ENCODE data around the gene ARID5B. TPM values are rescaled to one million over a fixed set of nuclear protein-coding genes. Genes with fewer than 3 reads are reported as not detected.

ARID5B gene
- total and polyA plus RNA-seq, 2 of the 4 experiments (the other 2 are of a cell fraction) = 41.0 to 125 TPM

GRCh38 chr10:61974601-61975390, 73.3 kb downstream of the ARID5B start (continued):
- no peak for TF ChIP-seq POLR2A (IDR thresholded peaks at IDR 0.05; ENCODE audit: low read depth, low read length)
- TF ChIP-seq CEBPB (IDR thresholded peaks at IDR 0.05; ENCODE audit: low read depth, low read length) = no peak

- no peak overlapping the region; the same call in 1 of the 2 replicates for H2BK120ac ChIP-seq (ENCODE audit: low read depth, low read length)
- H2AK9ac ChIP-seq (replicated peaks; ENCODE audit: low read depth, low read length, poor library complexity) = no peak overlapping the region
- no peak overlapping the region for H2BK15ac ChIP-seq (ENCODE audit: low read depth, low read length)
- H4K8ac ChIP-seq (ENCODE audit: low read depth in 2 of 2, low read length in 2 of 2) = no peak overlapping the region
- H3K4ac ChIP-seq (ENCODE audit: low read depth, low read length) = no peak overlapping the region
- H2BK5ac ChIP-seq (ENCODE audit: low read depth, low read length, poor library complexity, severe bottlenecking) = peak overlapping the region; percentile 82
- H4K20me1 ChIP-seq (ENCODE audit: insufficient read depth, low read length) = peaks cover 30% of the 10 kb centered on the region; the same call in 1 of the 2 replicates
- no peak for TF ChIP-seq RCOR1 (IDR thresholded peaks at IDR 0.05; ENCODE audit: insufficient replicate concordance, low read length)
- TF ChIP-seq CEBPB (IDR thresholded peaks at IDR 0.05; ENCODE audit: low read depth, low read length) = peak; percentile 30; the same call in 1 of the 2 replicates
- no peak for TF ChIP-seq MAFK (IDR thresholded peaks at IDR 0.05; ENCODE audit: low read depth, low read length)
- TF ChIP-seq FOS (IDR thresholded peaks at IDR 0.05; ENCODE audit: low read depth, low read length) = 0 out of 2 replicates have a peak, but pooled peaks have one; percentile 16
- peak; percentile 52; the same call in 1 of the 2 replicates for TF ChIP-seq NFE2L2 (IDR thresholded peaks at IDR 0.05; ENCODE audit: low read depth, low read length)
- no peak for TF ChIP-seq CTCF (conservative IDR thresholded peaks at IDR 0.05; ENCODE audit: low read depth, low read length)
- H3K23ac ChIP-seq (ENCODE audit: low read depth, low read length) = no peak overlapping the region
- no peak overlapping the region for H3K4me3 ChIP-seq (ENCODE audit: insufficient read depth, low read depth, low read length)
- H3K9me1 ChIP-seq (ENCODE audit: insufficient read depth, low read length) = no peaks in the 10 kb centered on the region; the same call in none of the 2 replicates
- peaks cover 10% of the 10 kb centered on the region for H3K36me3 ChIP-seq (ENCODE audit: control insufficient read depth, insufficient read depth, low read length)
- H3K56ac ChIP-seq (ENCODE audit: extremely low read depth, insufficient read depth, low read length) = no peak overlapping the region
- H3K4me1 ChIP-seq (ENCODE audit: control insufficient read depth, insufficient read depth, low read length) = peaks cover 10% of the 10 kb centered on the region
- dilution Hi-C loops (cut with HindIII; ENCODE audit: low sequenced_read_pairs, unreplicated experiment) (no loop called here), in situ Hi-C loops (cut with MboI; ENCODE audit: low sequenced_read_pairs) (no loop called here), intact Hi-C loops (cut with micrococcal nuclease) (no loop called here)
- ChIA-PET CTCF (interaction anchor here (0.6 to 0.8 kb wide), 2 partner anchors 11 to 447 kb away, joined by 3 to 4 read pairs; no protein-coding TSS in a partner anchor), POLR2A (ENCODE audit: unreplicated experiment) (interaction anchor here (0.5 kb wide), 1 partner anchor 63 kb away, joined by 5 read pairs; no protein-coding TSS in a partner anchor)
- H3K79me1 ChIP-seq (ENCODE audit: low read depth in 1 of 2, low read length in 2 of 2) = peaks cover 36 to 63% of the 10 kb centered on the region in 2 experiments
- H4K5ac ChIP-seq (ENCODE audit: low read depth, low read length) = no peak overlapping the region
- no TSS peak for BruUV-seq (replicated peaks)
- H3K27ac ChIP-seq (ENCODE audit: insufficient read depth, low read length) = no peak overlapping the region
- H3K14ac ChIP-seq (replicated peaks; ENCODE audit: low read depth, low read length) = 0 out of 2 replicates have a peak overlapping the region, but pooled peaks have one; percentile 40
- no peak overlapping the region for H4K91ac ChIP-seq (ENCODE audit: insufficient read depth, low read depth, low read length)
- no peak overlapping the region for H3K18ac ChIP-seq (ENCODE audit: low read depth, low read length)
- H2BK20ac ChIP-seq (ENCODE audit: low read depth, low read length) = no peak overlapping the region
- H3K9ac ChIP-seq (ENCODE audit: low read depth, low read length) = no peak overlapping the region
- DNase-seq (peak; percentile 88), ATAC-seq (ENCODE audit: low read depth) (peak; percentile 77)
- H2AK5ac ChIP-seq (ENCODE audit: low read depth, low read length) = no peak overlapping the region
- WGBS, 2 experiments (ENCODE audit: extremely low coverage in 2 of 2, insufficient read length in 1 of 2) = no CpG with 5 or more reads among the region's 2 CpGs
- H3K27me3 ChIP-seq (ENCODE audit: control insufficient read depth, insufficient read depth, low read length) = no peaks in the 10 kb centered on the region
- no peaks in the 10 kb centered on the region for H3K9me3 ChIP-seq (ENCODE audit: control insufficient read depth, insufficient read depth, low read length)
- peak overlapping the region; percentile 85; the same call in 1 of the 2 replicates for H3K4me2 ChIP-seq (ENCODE audit: low read depth, low read length)
- H2AFZ ChIP-seq (replicated peaks; ENCODE audit: low read length, poor library complexity) = no peak overlapping the region
These were observed 74.0 kb downstream of the ARID5B start for GRCh38 chr10:61975391-61975932.
